ENCODE results near the gene MMD.
A peak's percentile ranks its signal among the peaks of the same experiment; 100 is the strongest.
"Not testable (repeated sequence)": the region's sequence is repeated elsewhere in the genome, so short reads cannot be mapped to it uniquely, and the experiment has no call there.

Gene MMD

GRCh38 chr17:55422828-55423164, 1.2 kb upstream of the MMD start:
- DNase-seq (ENCODE audit: low spot score), result peak; percentile 33

- DNase-seq (ENCODE audit: low spot score), result no peak
These were observed 858 bp downstream of the MMD start for GRCh38 chr17:55420776-55421178.

DNA sequence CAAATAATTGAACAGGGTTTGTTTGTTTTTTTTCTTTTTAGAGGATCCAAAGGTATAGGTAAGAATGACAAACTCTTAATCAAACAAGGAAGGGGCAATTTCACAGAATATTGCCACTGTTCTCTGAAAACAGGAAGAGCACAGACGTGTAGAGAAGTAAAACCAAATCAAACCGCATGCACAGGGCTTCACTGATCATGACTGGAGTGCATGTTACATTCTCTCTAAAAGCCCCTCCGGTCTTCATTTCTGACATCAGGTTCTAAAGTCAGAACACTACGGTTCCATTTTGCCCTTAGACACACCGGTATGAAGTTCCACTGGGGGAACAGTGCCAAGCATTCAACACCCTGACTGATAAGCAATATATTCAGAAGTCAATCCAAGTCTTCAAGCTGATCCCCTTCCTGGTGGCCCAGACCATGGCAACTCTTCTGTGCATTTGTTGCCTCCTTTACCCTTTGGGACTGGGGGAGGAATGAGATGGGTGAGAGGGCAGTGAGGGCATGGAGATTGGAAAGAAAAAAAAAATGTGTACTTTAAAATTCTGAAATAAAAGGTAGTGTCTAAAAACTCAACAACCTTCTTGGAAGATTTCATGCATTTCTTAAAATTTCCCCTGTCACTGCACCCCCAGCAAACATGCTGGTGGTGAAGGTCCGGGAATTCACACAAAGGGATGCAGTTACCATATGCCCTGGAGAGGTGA, 1.4 kb downstream of the MMD start:
- no peak for DNase-seq (ENCODE audit: low spot score)

GRCh38 chr17:55418369-55419268, 3.0 kb downstream of the MMD start:
- no peak for DNase-seq (ENCODE audit: low spot score)

DNA sequence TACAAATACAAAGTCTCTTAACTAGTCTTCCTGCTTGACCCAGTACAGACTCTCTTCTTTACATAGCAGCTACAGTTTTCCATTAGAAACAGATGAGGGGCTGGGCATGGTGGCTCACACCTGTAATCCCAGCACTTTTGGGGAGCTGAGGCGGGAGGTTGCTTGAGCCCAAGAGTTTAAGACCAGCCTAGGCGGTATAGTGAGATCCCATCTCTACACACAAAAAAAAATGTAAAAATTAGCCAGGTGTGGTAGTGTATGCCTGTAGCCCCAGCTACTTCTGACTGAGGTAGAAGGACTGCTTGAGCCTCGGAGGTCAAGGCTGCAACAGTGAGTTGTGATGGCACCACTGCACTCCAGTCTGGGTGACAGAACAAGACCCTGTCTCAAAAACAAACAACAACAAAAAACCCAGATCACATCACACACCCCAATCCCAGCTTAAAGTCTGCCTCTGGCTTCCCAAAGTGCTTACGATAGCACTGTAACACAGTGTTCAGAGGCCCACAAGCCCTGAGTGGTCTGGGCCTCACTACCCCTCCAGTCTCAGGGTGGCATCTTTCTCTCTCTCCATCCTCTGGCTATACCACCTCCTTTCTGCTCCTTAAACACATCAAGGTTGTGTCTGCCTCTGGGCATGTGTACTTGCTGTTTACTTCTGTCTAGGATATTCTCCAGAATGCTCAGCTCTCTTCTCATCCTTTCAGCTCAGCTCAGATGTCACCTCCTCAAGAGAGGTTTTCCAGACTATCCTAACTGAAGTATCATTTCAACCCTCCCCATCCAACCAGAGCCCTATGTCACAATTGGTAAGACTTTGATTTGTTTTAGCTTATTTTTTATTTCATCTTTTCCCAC, 4.0 kb downstream of the MMD start:
- DNase-seq (ENCODE audit: low spot score), result no peak

GRCh38 chr17:55416470-55417052, 5.1 kb downstream of the MMD start:
- DNase-seq (ENCODE audit: low spot score), result no peak

DNA sequence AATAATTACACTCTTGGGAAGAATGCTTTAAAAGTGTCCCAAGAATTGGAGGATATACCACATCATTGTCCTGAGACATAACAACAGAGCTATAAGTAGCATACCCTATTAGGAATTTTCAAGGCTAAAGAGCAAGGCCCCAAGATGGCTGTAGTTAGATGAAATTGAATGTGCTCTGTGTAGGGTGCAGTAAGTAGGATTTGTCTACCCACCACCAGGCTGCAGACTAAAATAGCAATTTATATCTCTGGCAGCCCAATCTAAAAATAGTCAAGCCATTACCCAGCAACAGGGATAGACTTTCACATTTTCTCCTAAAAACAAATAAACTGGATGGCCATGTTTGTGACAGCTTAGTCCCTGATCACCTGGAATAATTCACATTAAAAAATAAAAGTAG, 5.6 kb downstream of the MMD start:
- no peak for DNase-seq (ENCODE audit: low spot score)

DNA sequence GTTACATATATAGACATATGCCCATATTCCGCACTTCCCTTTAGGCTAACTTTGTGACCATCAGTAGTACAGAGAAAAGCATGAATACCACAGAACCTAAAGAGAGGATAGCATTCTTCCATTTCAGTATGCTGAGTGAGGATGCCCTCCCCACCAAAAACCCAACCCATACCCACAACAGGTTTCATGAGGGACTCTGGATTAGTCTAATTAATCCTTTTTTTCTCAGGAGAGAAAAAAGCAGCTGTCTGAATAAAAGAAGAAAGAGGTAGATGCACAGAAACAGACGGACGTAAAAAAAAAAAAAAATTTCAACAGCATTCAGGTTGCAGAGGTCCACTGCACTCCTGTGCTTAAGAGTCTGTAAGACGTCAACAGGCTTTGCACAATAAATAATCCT, 6.7 kb downstream of the MMD start:
- DNase-seq (ENCODE audit: low spot score), result no peak

- no peak for DNase-seq (ENCODE audit: low spot score)
These were observed 7.7 kb downstream of the MMD start for GRCh38 chr17:55413825-55414489.

- DNase-seq (ENCODE audit: low spot score), result no peak
These were observed 10.2 kb downstream of the MMD start for GRCh38 chr17:55411463-55411855.

DNA sequence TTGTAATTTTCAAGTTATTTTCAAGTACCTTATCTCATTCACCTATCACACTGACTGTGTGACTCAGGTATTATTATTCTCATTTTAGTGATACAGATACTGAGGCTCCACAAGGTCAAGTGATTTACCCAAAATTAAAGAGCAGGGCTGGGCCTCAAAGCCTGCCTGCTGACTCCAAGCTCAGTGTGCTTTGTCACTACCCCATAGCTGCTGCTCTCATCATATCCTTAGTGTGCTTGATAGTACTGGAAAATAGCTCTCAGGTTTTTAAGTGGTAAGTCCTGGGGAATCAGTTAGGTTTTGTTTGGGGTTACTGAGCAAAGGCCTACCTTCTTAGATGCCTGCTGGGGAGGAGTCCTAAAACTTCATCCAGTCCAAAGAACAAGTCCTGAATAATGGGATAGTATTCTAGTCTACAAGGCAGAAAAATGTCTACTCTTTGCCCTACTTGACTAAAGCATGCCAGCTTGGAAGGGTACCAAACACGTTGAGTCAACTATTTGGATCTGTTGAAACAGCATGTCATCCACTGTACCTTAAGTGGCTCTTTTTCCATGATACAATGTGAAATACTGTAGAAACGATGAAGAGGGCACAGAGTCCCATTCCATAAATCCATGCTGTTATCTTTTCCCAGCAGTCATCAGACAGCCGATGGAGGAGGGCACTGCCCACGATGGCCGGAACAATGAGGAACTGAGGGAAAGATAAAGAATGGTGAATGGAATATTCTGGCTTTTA, 10.7 kb downstream of the MMD start:
- no peak for DNase-seq (ENCODE audit: low spot score)

- no peak for DNase-seq (ENCODE audit: low spot score)
These were observed 12.4 kb downstream of the MMD start for GRCh38 chr17:55409030-55409800.

DNA sequence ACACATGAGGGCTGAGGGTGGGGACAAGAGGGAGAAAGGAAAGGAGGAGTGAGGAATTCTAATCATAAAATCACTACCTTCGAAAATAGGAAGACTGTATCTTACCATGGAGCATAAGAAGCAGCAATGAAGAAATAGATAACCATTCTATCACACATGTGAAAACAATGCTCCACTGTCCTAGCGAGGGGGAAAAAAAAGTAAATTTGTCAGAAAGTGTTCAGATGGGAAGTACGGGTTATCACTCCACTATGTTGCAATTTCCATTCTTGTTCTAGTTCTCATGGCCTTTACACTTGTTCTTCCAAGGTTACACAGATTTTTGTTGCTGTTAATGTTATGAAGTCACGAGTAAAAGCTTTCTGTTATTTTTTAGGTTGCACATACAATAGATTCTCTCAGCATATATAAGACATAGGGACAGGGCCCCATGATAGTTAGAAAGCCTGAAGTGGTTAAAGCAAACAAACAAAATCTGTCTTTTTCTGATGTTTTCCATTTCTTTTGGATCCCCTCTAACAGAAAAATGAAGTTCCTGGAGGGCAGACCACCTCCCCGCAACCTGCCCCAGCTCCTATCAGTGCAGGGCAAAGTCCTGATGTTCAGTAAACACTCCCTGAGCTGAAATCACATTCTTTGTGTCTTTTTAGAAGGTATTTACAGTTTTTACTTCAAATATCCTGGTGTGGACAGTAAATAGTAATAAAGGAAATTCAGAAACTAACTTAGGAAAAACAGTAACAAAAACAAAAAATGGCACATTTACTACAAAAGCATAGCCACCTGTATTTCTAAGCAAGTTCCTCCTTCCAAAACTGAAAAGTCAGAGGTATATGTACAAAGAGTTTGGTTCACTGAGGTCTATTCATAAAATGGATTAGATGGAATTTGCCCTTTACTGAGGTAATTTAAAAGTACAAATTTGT, 13.7 kb downstream of the MMD start:
- DNase-seq (ENCODE audit: low spot score), result no peak

- no peak for DNase-seq (ENCODE audit: low spot score)
These were observed 16.0 kb downstream of the MMD start for GRCh38 chr17:55405600-55405999.

DNA sequence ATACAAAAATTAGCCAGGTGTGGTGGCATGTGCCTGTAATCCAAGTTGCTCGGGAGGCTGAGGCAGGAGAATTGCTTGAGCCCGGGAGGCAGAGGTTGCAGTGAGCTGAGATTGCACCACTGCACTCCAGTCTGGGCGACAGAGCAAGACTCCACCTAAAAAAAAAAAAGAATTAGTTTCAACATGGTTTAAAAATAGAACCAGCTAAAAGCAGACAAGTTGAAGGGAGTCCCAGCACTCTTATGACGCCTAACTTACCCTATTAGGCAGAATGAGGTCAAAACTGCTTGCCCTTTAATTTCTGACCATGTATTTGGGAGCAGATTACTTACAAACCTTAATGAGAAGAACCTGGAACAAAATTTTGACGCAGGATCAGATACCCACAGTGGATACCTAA, 17.4 kb downstream of the MMD start:
- DNase-seq (ENCODE audit: low spot score), result not testable (repeated sequence)

DNA sequence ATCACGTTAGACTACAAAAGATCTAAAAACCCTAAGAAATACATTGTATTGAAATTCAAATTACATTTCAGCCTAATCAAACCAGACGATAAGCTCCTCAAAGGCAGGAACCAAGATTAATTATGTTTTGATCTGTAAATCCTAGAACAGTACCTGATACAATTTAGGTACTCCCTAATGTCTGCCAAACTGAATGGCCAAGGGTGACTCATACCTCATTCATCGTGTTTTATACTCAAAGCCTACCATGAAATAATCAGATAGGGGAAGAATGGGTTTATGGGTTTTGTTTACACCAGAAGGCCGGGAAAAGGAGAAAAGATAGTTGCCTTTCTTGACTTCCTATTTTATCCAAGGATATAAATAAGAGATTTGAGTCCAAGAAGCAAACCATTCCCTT, 19.3 kb downstream of the MMD start:
- no peak for DNase-seq (ENCODE audit: low spot score)

DNA sequence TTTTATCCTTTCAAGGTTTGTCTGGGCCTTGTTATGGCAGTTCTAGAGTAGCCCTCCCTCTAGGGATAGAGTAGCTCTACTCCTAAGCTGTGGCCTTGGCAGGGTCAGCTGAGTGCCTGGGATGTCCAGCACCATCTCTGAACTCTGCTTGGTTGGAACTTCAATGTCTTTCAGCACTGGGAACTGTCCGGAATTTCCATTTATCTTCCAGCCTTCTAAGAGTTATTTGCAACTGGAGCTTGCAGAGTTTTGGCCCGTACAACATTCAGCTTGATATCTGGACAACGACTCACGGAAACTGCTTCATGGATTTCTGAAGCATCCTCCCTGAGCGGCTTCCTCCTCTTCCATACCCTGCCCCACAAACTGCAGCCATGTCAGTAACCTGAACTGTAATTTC, 22.9 kb downstream of the MMD start:
- no peak for DNase-seq (ENCODE audit: low spot score)

DNA sequence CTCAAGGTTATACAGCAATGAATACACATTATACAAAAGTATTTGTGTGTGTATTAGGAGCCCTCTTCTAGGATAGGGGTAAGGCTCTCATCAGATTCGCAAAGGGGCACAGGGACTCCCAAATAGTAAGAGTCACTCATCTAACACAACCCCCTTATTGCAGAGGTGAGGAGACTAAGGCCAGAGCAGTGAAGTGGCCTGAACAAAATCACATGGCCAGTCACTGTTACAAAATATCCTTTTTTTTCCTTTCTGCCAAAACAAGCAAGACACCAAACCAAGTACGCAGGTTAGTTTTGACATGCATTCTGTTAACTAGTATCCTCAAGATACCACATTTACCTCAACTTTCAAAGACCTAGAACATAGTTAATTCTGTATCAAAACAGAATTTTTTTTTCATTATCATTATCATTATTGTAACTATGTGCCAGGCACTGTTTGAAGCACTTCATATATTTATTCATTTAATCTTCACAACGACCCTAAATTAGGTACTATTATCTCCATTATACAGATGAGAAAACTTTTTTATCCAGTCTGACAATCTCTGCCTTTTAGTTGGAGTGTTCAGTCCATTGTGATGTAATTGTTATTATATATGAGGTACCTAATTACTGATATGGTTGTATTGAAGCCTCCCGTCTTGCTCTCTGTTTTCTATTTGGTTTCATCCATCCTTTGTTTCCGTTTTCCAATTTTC, 25.7 kb downstream of the MMD start:
- DNase-seq (ENCODE audit: low spot score), result no peak

Data from HuH-7.5 (cell line).